ENCODE results near the gene UAP1. TPM values are rescaled to one million over a fixed set of nuclear protein-coding genes. Genes with fewer than 3 reads are reported as not detected.
"Not testable (repeated sequence)": the region's sequence is repeated elsewhere in the genome, so short reads cannot be mapped to it uniquely, and the experiment has no call there.

UAP1 gene
- total RNA-seq, 2 donors from 2014 or later, result 37.5 to 53.1 TPM

DNA sequence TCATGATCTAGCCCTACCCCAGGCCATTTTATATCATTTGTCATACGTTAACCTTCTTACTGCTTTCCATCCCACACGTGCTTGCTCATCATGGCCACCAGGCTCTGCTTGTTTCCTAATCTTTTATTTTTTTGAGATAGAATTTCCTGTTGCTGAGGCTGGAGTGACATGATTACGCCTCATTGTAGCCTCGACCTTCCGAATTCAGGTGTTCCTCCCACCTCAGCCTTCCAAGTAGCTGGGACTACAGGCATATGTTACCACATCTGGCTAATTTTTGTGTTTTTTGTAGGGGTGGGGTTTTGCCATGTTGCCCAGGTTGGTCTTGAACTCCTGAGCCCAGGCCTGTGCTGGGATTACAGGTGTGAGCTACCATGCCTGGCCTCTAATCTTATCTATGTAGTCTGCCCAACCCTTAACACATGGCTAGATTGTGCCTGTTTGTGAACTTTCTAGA lies 3.3 kb downstream of the UAP1 start:
- no peak for DNase-seq (ENCODE audit: low spot score)
- Histone ChIP-seq H3K4me1 (peaks cover 0 to 38% of the 10 kb centered on the region in 2 donors), H3K36me3 (peaks cover 28% of the 10 kb centered on the region), H3K27ac (no peak overlapping the region), H3K27me3 (no peaks in the 10 kb centered on the region), H3K9me3 (no peaks in the 10 kb centered on the region), H3K4me3 (peak overlapping the region in 1 of 2 donors; percentile 75)
- TF ChIP-seq, protein P1, sequence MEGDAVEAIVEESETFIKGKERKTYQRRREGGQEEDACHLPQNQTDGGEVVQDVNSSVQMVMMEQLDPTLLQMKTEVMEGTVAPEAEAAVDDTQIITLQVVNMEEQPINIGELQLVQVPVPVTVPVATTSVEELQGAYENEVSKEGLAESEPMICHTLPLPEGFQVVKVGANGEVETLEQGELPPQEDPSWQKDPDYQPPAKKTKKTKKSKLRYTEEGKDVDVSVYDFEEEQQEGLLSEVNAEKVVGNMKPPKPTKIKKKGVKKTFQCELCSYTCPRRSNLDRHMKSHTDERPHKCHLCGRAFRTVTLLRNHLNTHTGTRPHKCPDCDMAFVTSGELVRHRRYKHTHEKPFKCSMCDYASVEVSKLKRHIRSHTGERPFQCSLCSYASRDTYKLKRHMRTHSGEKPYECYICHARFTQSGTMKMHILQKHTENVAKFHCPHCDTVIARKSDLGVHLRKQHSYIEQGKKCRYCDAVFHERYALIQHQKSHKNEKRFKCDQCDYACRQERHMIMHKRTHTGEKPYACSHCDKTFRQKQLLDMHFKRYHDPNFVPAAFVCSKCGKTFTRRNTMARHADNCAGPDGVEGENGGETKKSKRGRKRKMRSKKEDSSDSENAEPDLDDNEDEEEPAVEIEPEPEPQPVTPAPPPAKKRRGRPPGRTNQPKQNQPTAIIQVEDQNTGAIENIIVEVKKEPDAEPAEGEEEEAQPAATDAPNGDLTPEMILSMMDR (IDR thresholded peaks at IDR 0.05), result no peak

DNA sequence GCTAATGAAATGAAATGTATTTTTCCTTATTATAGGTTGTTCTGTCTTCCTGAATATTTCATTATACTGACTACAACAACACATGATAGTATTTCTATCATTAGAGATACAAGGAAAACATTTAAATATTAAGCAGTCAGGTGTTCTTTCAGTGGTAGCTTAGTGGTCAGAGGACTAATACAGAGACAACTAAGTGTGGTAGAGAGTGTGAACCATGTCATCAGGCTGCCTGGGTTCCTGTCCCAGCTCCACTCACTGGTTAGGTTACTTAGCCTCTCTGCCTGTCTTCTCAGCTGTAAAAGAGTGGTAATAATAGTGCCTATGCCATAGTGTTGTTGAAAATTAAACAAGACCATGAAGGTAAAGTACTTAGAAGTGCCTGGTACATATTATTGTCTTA lies 3.9 kb downstream of the UAP1 start:
- peaks cover 0 to 35% of the 10 kb centered on the region in 2 donors for H3K4me1 ChIP-seq
- H3K36me3 ChIP-seq, result peaks cover 28% of the 10 kb centered on the region
- no peaks in the 10 kb centered on the region for H3K9me3 ChIP-seq
- TF ChIP-seq, protein P1 (IDR thresholded peaks at IDR 0.05), result no peak
- no peak overlapping the region for H3K27ac ChIP-seq
- no peaks in the 10 kb centered on the region for H3K27me3 ChIP-seq
- DNase-seq (ENCODE audit: low spot score), result no peak
- no peak overlapping the region for H3K4me3 ChIP-seq

DNA sequence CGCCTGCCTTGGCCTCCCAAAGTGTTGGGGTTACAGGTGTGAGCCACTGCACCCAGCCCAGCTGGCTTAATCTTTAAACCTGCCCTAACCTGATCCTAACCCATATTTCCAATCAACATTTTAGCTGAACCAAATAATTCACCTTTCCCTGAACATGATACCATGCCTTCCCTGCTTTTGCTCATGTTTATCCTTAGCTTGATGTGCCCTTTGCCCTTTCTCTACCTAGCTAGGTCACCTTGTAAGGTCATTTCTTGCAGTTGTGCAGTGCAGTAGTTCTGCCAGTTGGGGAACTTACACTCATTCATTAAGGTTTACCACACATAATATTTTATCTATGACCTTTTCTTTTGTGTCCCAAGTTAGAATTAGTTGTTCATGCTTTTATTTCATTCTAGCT lies 5.3 kb downstream of the UAP1 start:
- Histone ChIP-seq H3K9me3 (no peaks in the 10 kb centered on the region), H3K36me3 (peaks cover 28% of the 10 kb centered on the region), H3K4me1 (peaks cover 0 to 43% of the 10 kb centered on the region in 2 donors), H3K27me3 (no peaks in the 10 kb centered on the region), H3K4me3 (no peak overlapping the region), H3K27ac (no peak overlapping the region)
- TF ChIP-seq, protein P1 (IDR thresholded peaks at IDR 0.05), result no peak
- DNase-seq (ENCODE audit: low spot score), result no peak

DNA sequence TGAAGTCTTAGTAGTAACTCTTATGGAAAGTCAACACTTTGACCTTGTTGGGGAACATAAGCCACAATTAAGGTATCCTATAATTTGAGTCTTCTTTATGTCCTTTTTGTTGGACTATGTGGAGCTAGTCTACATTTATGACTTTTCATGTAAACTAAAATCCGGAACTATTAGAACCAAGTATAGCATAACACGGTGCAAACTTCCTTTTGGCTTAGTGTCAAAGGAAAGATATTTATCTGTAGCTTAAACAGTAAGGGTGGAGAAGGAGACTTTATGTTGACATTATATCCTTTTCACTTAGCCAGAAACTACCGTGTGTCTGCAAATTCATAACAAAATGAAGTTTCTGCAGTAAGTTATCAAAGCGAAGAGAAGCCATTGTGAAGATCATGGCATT lies 7.3 kb downstream of the UAP1 start:
- H3K9me3 ChIP-seq, result no peaks in the 10 kb centered on the region
- H3K4me1 ChIP-seq, result peaks cover 0 to 35% of the 10 kb centered on the region in 2 donors
- H3K36me3 ChIP-seq, result peaks cover 28% of the 10 kb centered on the region
- TF ChIP-seq, protein P1 (IDR thresholded peaks at IDR 0.05), result no peak
- no peak overlapping the region for H3K27ac ChIP-seq
- no peak overlapping the region for H3K4me3 ChIP-seq
- H3K27me3 ChIP-seq, result no peaks in the 10 kb centered on the region
- DNase-seq (ENCODE audit: low spot score), result no peak

DNA sequence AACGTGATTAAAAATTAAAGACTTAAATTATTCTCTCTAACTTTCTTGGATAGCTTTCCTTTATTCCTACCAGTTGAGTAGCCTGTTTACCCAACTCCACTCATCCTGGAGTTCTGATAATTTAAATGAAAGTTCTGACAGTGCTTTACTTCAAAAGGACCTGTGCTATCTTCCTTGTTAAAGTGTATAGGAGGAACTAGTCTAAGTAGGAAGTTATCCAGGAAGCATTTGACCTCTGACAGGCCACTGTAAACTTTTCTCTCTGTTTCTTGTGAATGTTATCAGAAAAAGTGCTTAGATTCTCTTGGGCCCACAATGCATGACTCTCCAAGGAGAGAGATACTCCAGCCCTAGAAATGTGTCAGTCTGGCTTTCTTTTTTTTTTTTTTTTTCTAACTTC lies 9.2 kb downstream of the UAP1 start:
- no peak overlapping the region for H3K27ac ChIP-seq
- no peaks in the 10 kb centered on the region for H3K27me3 ChIP-seq
- H3K4me1 ChIP-seq, result peaks cover 0 to 25% of the 10 kb centered on the region in 2 donors
- DNase-seq (ENCODE audit: low spot score), result no peak
- peaks cover 28% of the 10 kb centered on the region for H3K36me3 ChIP-seq
- TF ChIP-seq, protein P1 (IDR thresholded peaks at IDR 0.05), result no peak
- no peaks in the 10 kb centered on the region for H3K9me3 ChIP-seq
- no peak overlapping the region for H3K4me3 ChIP-seq

DNA sequence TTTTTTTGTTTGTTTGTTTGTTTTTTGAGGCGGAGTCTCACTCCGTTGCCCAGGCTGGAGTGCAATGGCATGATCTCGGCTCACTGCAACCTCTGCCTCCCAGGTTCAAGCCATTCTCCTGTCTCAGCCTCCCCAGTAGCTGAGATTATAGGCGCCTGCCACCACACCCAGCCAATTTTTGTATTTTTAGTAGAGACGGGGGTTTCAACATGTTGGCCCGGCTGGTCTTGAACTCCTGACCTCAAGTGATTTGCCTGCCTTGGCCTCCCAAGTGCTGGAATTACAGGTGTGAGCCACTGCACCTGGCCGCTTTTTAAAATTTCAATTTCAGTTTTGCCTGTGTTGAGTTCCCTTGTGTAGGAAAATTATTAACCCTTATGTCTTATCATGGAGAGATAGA lies 9.6 kb downstream of the UAP1 start:
- H3K27ac ChIP-seq; H3K27me3 ChIP-seq; H3K9me3 ChIP-seq; DNase-seq (ENCODE audit: low spot score); H3K4me3 ChIP-seq: not testable (repeated sequence)
- peaks cover 27% of the 10 kb centered on the region for H3K36me3 ChIP-seq
- peaks cover 0 to 25% of the 10 kb centered on the region in 2 donors for H3K4me1 ChIP-seq

All from right atrium auricular region (tissue), 2 donors.